Neural progenitor cell (in vitro differentiated cells): ENCODE results near the gene AZIN2. TPM values are rescaled to one million over a fixed set of nuclear protein-coding genes. Genes with fewer than 3 reads are reported as not detected.

Source experiments
- DNase-seq: peaks from one replicate; pipeline ENCODE4 v3.0.0-alpha.2; 2016; ENCODE audit warnings: low spot score
- H2AFZ ChIP-seq: fragments of 200-600 bp; sonication (generic); replicated peaks from 2 replicates; pipeline ENCODE4 v1.6.1; 2016; ENCODE audit warnings: antibody characterized with exemption
- H3F3A ChIP-seq: fragments of 200-600 bp; sonication (generic); 2 replicates; pipeline ENCODE4 v1.6.1; 2016; ENCODE audit warnings: antibody characterized with exemption, low read depth
- H3K27ac ChIP-seq: fragments of 200-600 bp; sonication (generic); 2 replicates; pipeline ENCODE4 v1.5.1; 2016; ENCODE audit warnings: mild to moderate bottlenecking
- H3K27me3 ChIP-seq: fragments of 200-600 bp; sonication (generic); 2 replicates; pipeline ENCODE4 v1.6.1; 2016; ENCODE audit warnings: mild to moderate bottlenecking, moderate library complexity
- H3K36me3 ChIP-seq: fragments of 200-600 bp; sonication (generic); 2 replicates; pipeline ENCODE4 v1.5.1; 2016
- H3K4me1 ChIP-seq: fragments of 200-600 bp; sonication (generic); 2 replicates; pipeline ENCODE4 v1.6.1; 2016; ENCODE audit warnings: mixed run types
- H3K4me2 ChIP-seq: fragments of 200-600 bp; sonication (generic); 2 replicates; pipeline ENCODE4 v1.6.1; 2016
- H3K4me3 ChIP-seq: fragments of 200-600 bp; sonication (generic); 2 replicates; pipeline ENCODE4 v1.5.1; 2016
- H3K79me2 ChIP-seq: fragments of 200-600 bp; sonication (generic); 2 replicates; pipeline ENCODE4 v1.6.1; 2016; ENCODE audit warnings: low read depth
- H3K9ac ChIP-seq: fragments of 200-600 bp; sonication (generic); 2 replicates; pipeline ENCODE4 v1.6.1; 2016
- H3K9me3 ChIP-seq: fragments of 200-600 bp; sonication (generic); 2 replicates; pipeline ENCODE4 v1.5.1; 2016; ENCODE audit warnings: low read depth
- H4K20me1 ChIP-seq: fragments of 200-600 bp; sonication (generic); 2 replicates; pipeline ENCODE4 v1.6.1; 2016; ENCODE audit warnings: low read depth
- H3K27ac Mint-ChIP-seq: 3 replicates; pipeline ENCODE4 v1.8.0; 2021; ENCODE audit warnings: mixed read lengths
- H3K27me3 Mint-ChIP-seq: 2 replicates; pipeline ENCODE4 v1.8.0; 2022; ENCODE audit warnings: low read depth, mild to moderate bottlenecking, inconsistent platforms, moderate library complexity, mixed read lengths; ENCODE audit not compliant: insufficient read depth
- H3K36me3 Mint-ChIP-seq: 3 replicates; pipeline ENCODE4 v1.8.0; 2021; ENCODE audit warnings: mixed read lengths
- H3K4me1 Mint-ChIP-seq: 3 replicates; pipeline ENCODE4 v1.8.0; 2021; ENCODE audit warnings: mixed read lengths
- H3K4me3 Mint-ChIP-seq: 3 replicates; pipeline ENCODE4 v1.8.0; 2021; ENCODE audit warnings: mild to moderate bottlenecking, moderate library complexity, mixed read lengths
- H3K9me3 Mint-ChIP-seq: 3 replicates; pipeline ENCODE4 v1.8.0; 2020; ENCODE audit warnings: mixed read lengths
- EZH2 ChIP-seq: fragments of 200-600 bp; sonication (generic); IDR thresholded peaks from 2 replicates; pipeline ENCODE4 v1.6.1; 2017; ENCODE audit warnings: antibody characterized with exemption, mild to moderate bottlenecking, moderate library complexity
- EZH2phosphoT487 ChIP-seq: fragments of 200-600 bp; sonication (generic); IDR thresholded peaks from 2 replicates; pipeline ENCODE4 v1.6.1; 2017; ENCODE audit warnings: antibody characterized with exemption
- total RNA-seq: library from RNA; depleted of rRNA; stranded (reverse); fragments of >200 nt; gene quantifications from 2 replicates; pipeline ENCODE4 v1.2.3, GENCODE V29; 2015; ENCODE audit warnings: low replicate concordance
- TF ChIP-seq, protein P1 (sequence below): fragments of 200-600 bp; sonication (generic); IDR thresholded peaks from 2 replicates; pipeline ENCODE4 v1.5.1; 2017; ENCODE audit warnings: antibody characterized with exemption, mild to moderate bottlenecking

Gene AZIN2
- total RNA-seq, 1 donor from 2014 or later: 1.3 TPM

DNA sequence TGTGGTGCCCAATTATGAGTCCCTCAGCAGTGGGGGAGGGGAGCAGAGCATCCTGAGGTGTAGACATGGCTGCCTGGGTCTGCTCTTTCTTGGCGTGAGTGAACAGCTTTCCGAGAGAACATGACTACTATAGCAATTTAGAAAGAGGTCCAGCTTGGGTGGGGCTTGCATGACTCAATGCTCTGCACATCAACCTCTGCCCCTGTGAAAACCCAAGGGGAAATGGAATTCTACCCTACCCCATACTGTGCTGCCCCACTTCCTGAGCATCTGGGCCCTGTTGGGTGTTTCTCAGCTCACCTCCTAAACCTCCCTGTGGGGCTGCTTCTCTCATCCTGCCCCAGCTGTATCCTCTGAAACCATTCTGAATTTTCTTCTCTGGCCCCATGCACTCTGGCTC is 8.2 kb upstream of the AZIN2 start:
- no peak overlapping the region for H3K27ac Mint-ChIP-seq
- H3K27me3 ChIP-seq: no peaks in the 10 kb centered on the region
- H2AFZ ChIP-seq: no peak overlapping the region
- H3K4me1 ChIP-seq: no peaks in the 10 kb centered on the region
- no peaks in the 10 kb centered on the region for H3K79me2 ChIP-seq
- H3K9ac ChIP-seq: no peak overlapping the region
- H3K36me3 Mint-ChIP-seq: no peaks in the 10 kb centered on the region
- no peaks in the 10 kb centered on the region for H4K20me1 ChIP-seq
- DNase-seq: no peak
- H3K9me3 Mint-ChIP-seq: peaks cover under 1% of the 10 kb centered on the region
- H3K9me3 ChIP-seq: no peaks in the 10 kb centered on the region
- H3K27ac ChIP-seq: no peak overlapping the region
- H3K36me3 ChIP-seq: no peaks in the 10 kb centered on the region
- TF ChIP-seq EZH2 (no peak), EZH2phosphoT487 (no peak)
- TF ChIP-seq, protein P1, sequence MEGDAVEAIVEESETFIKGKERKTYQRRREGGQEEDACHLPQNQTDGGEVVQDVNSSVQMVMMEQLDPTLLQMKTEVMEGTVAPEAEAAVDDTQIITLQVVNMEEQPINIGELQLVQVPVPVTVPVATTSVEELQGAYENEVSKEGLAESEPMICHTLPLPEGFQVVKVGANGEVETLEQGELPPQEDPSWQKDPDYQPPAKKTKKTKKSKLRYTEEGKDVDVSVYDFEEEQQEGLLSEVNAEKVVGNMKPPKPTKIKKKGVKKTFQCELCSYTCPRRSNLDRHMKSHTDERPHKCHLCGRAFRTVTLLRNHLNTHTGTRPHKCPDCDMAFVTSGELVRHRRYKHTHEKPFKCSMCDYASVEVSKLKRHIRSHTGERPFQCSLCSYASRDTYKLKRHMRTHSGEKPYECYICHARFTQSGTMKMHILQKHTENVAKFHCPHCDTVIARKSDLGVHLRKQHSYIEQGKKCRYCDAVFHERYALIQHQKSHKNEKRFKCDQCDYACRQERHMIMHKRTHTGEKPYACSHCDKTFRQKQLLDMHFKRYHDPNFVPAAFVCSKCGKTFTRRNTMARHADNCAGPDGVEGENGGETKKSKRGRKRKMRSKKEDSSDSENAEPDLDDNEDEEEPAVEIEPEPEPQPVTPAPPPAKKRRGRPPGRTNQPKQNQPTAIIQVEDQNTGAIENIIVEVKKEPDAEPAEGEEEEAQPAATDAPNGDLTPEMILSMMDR: no peak
- H3K27me3 Mint-ChIP-seq: peaks cover 12% of the 10 kb centered on the region
- H3F3A ChIP-seq: no peaks in the 10 kb centered on the region
- H3K4me2 ChIP-seq: no peak overlapping the region
- peaks cover under 1% of the 10 kb centered on the region for H3K4me1 Mint-ChIP-seq
- H3K4me3 ChIP-seq: no peak overlapping the region
- H3K4me3 Mint-ChIP-seq: no peak overlapping the region

DNA sequence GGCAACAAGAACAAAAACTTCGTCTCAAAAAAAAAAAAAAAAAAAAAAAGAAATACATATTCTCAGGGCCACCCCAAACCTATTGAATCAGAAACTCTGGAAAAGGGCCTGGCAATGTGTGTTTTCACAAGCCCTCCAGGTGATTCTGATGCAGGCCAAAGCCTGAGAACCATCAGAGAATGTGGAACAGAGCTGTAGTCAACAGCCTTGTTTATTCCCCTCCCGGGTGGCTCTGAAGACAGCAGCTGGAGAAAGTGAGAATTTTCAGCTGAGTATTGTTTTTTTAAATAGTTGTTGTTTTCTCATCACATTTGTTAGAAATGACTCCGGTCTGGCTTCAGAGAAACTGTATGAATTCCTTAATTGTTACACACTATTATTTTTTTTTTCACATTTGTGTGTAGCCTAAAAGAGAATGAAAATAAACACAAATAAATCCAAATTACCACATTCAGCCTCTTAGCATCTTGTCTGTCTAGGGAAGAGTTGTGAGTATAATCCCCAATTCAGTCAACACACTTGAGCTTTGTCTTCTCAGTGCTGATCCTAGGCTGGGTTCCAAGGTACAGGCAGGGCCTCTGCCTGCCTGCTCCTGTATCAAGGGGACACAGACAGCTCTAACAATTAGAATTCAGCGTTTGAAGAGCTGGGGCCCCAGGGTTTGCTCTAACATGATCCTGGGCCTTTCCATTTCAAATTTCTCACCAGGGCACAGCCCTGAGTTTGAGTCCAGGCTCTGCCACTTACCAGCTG is 6.6 kb upstream of the AZIN2 start:
- no peaks in the 10 kb centered on the region for H3K9me3 Mint-ChIP-seq
- H4K20me1 ChIP-seq: no peaks in the 10 kb centered on the region
- H2AFZ ChIP-seq: no peak overlapping the region
- no peaks in the 10 kb centered on the region for H3K4me1 ChIP-seq
- H3K36me3 ChIP-seq: no peaks in the 10 kb centered on the region
- no peaks in the 10 kb centered on the region for H3K27me3 ChIP-seq
- H3K4me3 Mint-ChIP-seq: no peak overlapping the region
- no peak overlapping the region for H3K27ac Mint-ChIP-seq
- H3F3A ChIP-seq: no peaks in the 10 kb centered on the region
- no peak overlapping the region for H3K4me3 ChIP-seq
- no peaks in the 10 kb centered on the region for H3K36me3 Mint-ChIP-seq
- no peak overlapping the region for H3K9ac ChIP-seq
- no peaks in the 10 kb centered on the region for H3K9me3 ChIP-seq
- H3K27ac ChIP-seq: no peak overlapping the region
- TF ChIP-seq EZH2phosphoT487 (no peak), EZH2 (no peak)
- TF ChIP-seq, protein P1: no peak
- peaks cover 10% of the 10 kb centered on the region for H3K4me1 Mint-ChIP-seq
- DNase-seq: no peak
- peaks cover 12% of the 10 kb centered on the region for H3K27me3 Mint-ChIP-seq
- no peak overlapping the region for H3K4me2 ChIP-seq
- no peaks in the 10 kb centered on the region for H3K79me2 ChIP-seq

DNA sequence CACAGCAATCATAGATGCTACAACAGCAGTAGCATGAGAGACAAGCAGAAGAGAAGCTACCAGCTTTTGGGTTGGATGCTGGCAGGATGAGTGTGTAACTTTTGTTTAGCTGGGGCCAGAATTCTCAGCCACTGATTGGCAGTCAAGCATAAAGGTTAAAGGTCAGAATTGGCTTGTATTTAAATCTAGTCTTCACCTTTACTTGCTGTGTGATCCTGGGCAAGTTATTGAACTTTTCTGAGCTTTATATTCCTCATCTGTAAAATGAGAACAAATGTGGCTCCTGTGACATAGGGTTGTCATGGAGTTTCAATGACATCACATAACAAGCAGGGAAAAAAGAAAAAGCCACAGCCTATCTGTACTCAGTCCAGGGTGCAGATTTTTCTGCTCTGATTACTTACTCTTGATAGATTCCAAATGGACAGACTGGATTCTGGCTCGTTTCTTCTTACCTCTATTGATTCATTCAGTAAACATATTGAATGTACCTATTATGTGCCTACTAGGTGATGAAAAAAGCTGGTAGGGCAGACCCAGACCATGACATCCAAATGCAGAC is 2.8 kb upstream of the AZIN2 start:
- Histone ChIP-seq H3K27me3 (peaks cover 21% of the 10 kb centered on the region), H3K4me3 (no peak overlapping the region), H3K4me2 (no peak overlapping the region), H3K79me2 (no peaks in the 10 kb centered on the region), H2AFZ (no peak overlapping the region), H3K4me1 (peaks cover 11% of the 10 kb centered on the region), H3K9ac (no peak overlapping the region), H4K20me1 (no peaks in the 10 kb centered on the region), H3K9me3 (no peaks in the 10 kb centered on the region), H3K27ac (no peak overlapping the region), H3F3A (peaks cover 14% of the 10 kb centered on the region), H3K36me3 (no peaks in the 10 kb centered on the region)
- H3K36me3 Mint-ChIP-seq: no peaks in the 10 kb centered on the region
- H3K27ac Mint-ChIP-seq: no peak overlapping the region
- DNase-seq: no peak
- no peak for TF ChIP-seq EZH2phosphoT487
- TF ChIP-seq EZH2: no peak
- TF ChIP-seq, protein P1: no peak
- peaks cover 27% of the 10 kb centered on the region for H3K4me1 Mint-ChIP-seq
- peaks cover 15% of the 10 kb centered on the region for H3K27me3 Mint-ChIP-seq
- H3K4me3 Mint-ChIP-seq: no peak overlapping the region
- no peaks in the 10 kb centered on the region for H3K9me3 Mint-ChIP-seq
